Activated T-cell treated with anti-CD3 and anti-CD28 coated beads, Interleukin-2, amount 50 U/mL, for 48 hours (primary cell): ENCODE results near the gene JAK2.
A peak's percentile ranks its signal among the peaks of the same experiment; 100 is the strongest.
"Not testable (repeated sequence)": the region's sequence is repeated elsewhere in the genome, so short reads cannot be mapped to it uniquely, and the experiment has no call there.

ENCODE experiments used
- DNase-seq, 2 experiments: peaks; one replicate each; pipeline ENCODE4 v3.0.0-alpha.2; 2020

The JAK2 gene

GRCh38 chr9:5043381-5043780 is 58.3 kb downstream of the JAK2 start:
- no peak for DNase-seq

GRCh38 chr9:5044160-5044559 is 59.1 kb downstream of the JAK2 start:
- no peak for DNase-seq

GRCh38 chr9:5052838-5053237 is 67.8 kb downstream of the JAK2 start:
- DNase-seq: no peak

GRCh38 chr9:5062631-5063030 is 77.6 kb downstream of the JAK2 start:
- DNase-seq: no peak

DNA sequence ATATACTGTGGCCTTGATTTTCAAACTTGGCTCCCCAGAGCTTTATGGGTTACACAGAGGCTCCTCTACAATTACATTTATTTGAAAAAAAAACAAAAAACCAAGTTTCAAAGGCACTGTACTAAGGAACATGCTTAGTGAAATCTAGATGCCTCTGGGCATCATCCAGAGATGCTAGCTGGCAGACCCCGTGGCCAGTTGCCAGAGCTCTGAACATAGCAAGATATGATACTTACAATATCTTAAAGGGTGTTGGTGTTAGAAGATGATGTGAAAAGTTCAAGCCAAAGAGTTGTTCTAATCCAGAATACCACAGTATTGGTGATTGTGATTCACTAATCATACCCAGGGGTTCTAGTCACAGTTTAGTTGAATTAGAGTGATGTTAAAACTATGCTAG is 87.8 kb downstream of the JAK2 start:
- no peak for DNase-seq

GRCh38 chr9:5073701-5074100 is 88.6 kb downstream of the JAK2 start:
- DNase-seq: no peak

GRCh38 chr9:5085993-5086392 is 100.9 kb downstream of the JAK2 start:
- no peak for DNase-seq

DNA sequence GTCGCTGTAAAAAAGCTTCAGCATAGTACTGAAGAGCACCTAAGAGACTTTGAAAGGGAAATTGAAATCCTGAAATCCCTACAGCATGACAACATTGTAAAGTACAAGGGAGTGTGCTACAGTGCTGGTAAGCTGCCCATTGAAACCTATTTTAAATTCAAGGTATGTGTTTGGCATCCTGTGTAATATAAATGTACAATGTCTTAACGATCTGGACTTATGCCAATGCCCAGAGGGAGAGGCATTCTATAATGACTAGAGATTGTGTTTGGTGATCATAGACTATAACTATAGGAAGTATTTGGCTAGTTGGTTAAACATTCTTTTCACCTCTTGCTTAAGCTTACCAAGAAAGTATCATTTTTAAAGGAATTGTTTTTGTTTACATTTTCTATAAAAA is 104.7 kb downstream of the JAK2 start:
- no peak for DNase-seq

- DNase-seq: no peak
Observed at GRCh38 chr9:5095795-5096194, 110.7 kb downstream of the JAK2 start.

GRCh38 chr9:5099466-5099865 is 114.4 kb downstream of the JAK2 start:
- no peak for DNase-seq

GRCh38 chr9:5101127-5101526 is 116.1 kb downstream of the JAK2 start:
- not testable (repeated sequence) for DNase-seq

GRCh38 chr9:5106517-5106916 is 121.4 kb downstream of the JAK2 start:
- DNase-seq: not testable (repeated sequence)

- no peak for DNase-seq
Observed at GRCh38 chr9:5110867-5111681, 126.0 kb downstream of the JAK2 start.

GRCh38 chr9:5111696-5112095 is 126.6 kb downstream of the JAK2 start:
- peak in 1 of 2 experiments; percentile 13 for DNase-seq

DNA sequence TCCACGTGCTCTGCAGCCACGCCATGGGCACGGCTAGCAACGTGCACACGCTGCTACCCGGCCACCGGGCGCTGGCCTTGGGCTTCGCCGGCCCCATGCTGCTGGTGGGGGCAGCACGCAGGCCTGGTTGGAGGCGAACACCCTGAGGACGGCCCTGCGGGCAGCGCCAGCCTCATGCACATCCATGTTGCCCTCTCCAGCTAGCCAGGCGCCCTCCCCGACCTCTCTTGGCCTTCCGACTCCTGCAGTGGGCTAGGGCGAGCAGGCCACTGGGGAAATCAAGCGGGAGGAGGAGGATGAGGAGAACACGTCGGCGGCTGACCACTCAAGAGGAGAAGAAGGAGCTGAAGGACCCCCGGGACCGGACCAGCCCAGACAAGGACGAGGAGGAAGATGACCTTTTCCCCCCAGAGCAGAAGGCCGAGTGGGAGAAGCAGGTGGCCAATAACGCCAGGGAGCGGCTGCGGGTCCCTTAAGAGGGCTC is 127.1 kb downstream of the JAK2 start:
- no peak for DNase-seq

- DNase-seq: no peak
Observed at GRCh38 chr9:5112646-5113045, 127.6 kb downstream of the JAK2 start.

DNA sequence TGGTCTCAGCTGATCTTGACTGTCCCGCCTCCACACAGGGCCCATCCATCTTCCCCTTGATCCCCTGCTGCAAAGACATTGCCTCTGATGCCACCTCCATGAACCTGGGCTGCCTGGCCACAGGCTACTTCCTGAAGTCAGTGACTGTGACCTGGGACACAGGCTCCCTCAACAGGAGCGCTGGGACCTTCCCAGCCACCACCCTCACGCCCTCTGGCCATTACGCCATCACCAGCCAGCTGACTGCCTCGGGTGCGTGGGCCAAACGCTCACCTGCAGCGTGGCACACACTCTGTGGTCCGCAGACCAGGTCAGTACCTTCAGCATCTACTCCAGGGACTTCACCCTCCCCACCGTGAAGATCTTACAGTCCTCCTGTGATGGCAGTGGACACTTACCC is 128.5 kb downstream of the JAK2 start:
- no peak for DNase-seq

GRCh38 chr9:5113994-5114748 is 129.1 kb downstream of the JAK2 start:
- no peak for DNase-seq

- DNase-seq: no peak
Observed at GRCh38 chr9:5122116-5122515, 137.0 kb downstream of the JAK2 start.

GRCh38 chr9:5122516-5122915 is 137.4 kb downstream of the JAK2 start:
- no peak for DNase-seq

- no peak for DNase-seq
Observed at GRCh38 chr9:5140151-5140550, 155.1 kb downstream of the JAK2 start.

DNA sequence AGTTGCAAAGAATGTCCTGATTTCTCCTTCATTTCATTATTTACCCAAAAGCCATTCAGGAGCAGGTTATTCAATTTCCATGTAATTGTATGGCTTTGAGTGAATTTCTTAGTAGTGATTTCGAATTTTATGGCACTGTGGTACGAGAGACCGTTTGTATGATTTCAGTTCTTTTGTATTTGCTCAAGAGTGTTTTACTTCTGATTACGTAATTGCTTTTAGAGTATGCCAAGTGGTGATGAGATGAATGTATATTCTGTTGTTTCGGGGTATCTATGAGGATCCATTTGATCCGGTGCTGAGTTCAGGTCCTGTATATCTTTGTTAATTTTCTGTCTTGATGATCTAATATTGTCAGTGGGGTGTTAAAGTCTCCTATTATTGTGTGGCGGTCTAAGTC is 159.1 kb downstream of the JAK2 start:
- DNase-seq: no peak

DNA sequence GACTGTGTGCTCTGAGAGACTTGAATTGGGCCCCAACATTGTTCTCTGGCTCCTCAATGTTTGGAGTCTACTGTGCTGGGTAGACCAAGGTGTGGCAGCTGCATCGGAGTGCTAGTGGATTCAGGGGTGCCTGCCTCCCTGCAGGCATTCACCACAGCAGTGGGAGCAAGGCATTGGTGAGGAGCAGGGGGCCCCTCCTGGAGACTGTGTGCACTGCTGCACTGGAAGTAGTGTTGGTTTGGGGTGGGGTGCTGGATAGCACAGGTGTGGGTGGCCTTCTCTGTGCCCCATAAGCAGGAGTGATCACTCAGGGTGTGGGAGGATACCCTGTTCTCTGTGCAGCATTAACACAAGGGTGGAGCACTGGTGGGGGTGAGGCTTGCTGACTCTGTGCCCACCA is 161.2 kb downstream of the JAK2 start:
- DNase-seq: no peak
